Measurements from ENCODE around the gene PSMA3. TPM values are rescaled to one million over a fixed set of nuclear protein-coding genes. Genes with fewer than 3 reads are reported as not detected.

The PSMA3 gene
- total RNA-seq, 2 donors from 2014 or later, result 116 to 182 TPM

GRCh38 chr14:58315606-58316005, 71.0 kb downstream of the PSMA3 start:
- H3K36me3 ChIP-seq, result no peaks in the 10 kb centered on the region

More at GRCh38 chr14:58315606-58316005, 71.0 kb downstream of the PSMA3 start:
- TF ChIP-seq CTCF (IDR thresholded peaks at IDR 0.05), result no peak
- no peaks in the 10 kb centered on the region for H3K4me1 ChIP-seq
- H3K27ac ChIP-seq, result no peak overlapping the region
- intact Hi-C loops (cut with DNase I), result no loop called here
- no peak overlapping the region for H3K4me3 ChIP-seq
- H3K9me3 ChIP-seq, result no peaks in the 10 kb centered on the region
- no peak for DNase-seq
- no peak overlapping the region for H3K9ac ChIP-seq (ENCODE audit: low read depth in 2 of 2, low read length in 2 of 2)
- H3K27me3 ChIP-seq, result no peaks in the 10 kb centered on the region

Other genes with a start within 250 kb of the PSMA3 start
- gene ARMH4, start 92.6 kb upstream of the PSMA3 start, total RNA-seq, result 1 to 10 TPM in 1 of 2 donors, under 1 TPM in 1; 0.57 to 2.8 TPM
- gene ACTR10, start 44.7 kb upstream of the PSMA3 start, total RNA-seq, result 10 to 100 TPM; 45.9 to 61.4 TPM
- 10 to 100 TPM; 21.4 to 26.8 TPM for gene ARID4A, start 53.7 kb downstream of the PSMA3 start, total RNA-seq
- not detected for gene TOMM20L, start 151.1 kb downstream of the PSMA3 start, total RNA-seq
- 10 to 100 TPM; 20.9 to 28.4 TPM for gene TIMM9, start 182.7 kb downstream of the PSMA3 start, total RNA-seq
- gene KIAA0586, start 182.9 kb downstream of the PSMA3 start, total RNA-seq, result 10 to 100 TPM; 12.3 to 17.4 TPM